Measurements from ENCODE around the gene AKR1D1. TPM values are rescaled to one million over a fixed set of nuclear protein-coding genes. Genes with fewer than 3 reads are reported as not detected.

Gene AKR1D1
- total and polyA plus RNA-seq, 2 of the 13 experiments (the other 11 are each of a cell fraction or from before 2014, with no cell fraction given): 6.9 to 37.0 TPM

- TF ChIP-seq HNF1A (IDR thresholded peaks at IDR 0.05; ENCODE audit: low read depth): peak; percentile 67
- TF ChIP-seq HNF1A (CRISPR knock-in tag; IDR thresholded peaks at IDR 0.05; ENCODE audit: borderline replicate concordance): peak; percentile 49; the same call in 1 of the 2 replicates
- TF ChIP-seq PRDM15 (CRISPR knock-in tag; IDR thresholded peaks at IDR 0.05): 0 out of 2 replicates have a peak, but pooled peaks have one; percentile 14
- no peak for TF ChIP-seq ZSCAN20 (CRISPR knock-in tag; IDR thresholded peaks at IDR 0.05; ENCODE audit: borderline replicate concordance)
- no peak for TF ChIP-seq SOX13 (IDR thresholded peaks at IDR 0.05)
- TF ChIP-seq SOX13 (CRISPR knock-in tag; conservative IDR thresholded peaks at IDR 0.05 in 1 of 2, IDR thresholded peaks at IDR 0.05 in 1 of 2): peak in 1 of 2 experiments; percentile 33; a peak in 1 of 4 replicates
- TF ChIP-seq NCOA2 (CRISPR knock-in tag; IDR thresholded peaks at IDR 0.05): no peak
- TF ChIP-seq CEBPB (IDR thresholded peaks at IDR 0.05; ENCODE audit: borderline replicate concordance, low read depth, low read length): peak; percentile 22; the same call in 1 of the 2 replicates
- peak; percentile 82 for TF ChIP-seq HNF4A (CRISPR knock-in tag; IDR thresholded peaks at IDR 0.05)
- TF ChIP-seq PHF8 (CRISPR knock-in tag; IDR thresholded peaks at IDR 0.05): no peak
- TF ChIP-seq ZXDC (CRISPR knock-in tag; IDR thresholded peaks at IDR 0.05): no peak
- TF ChIP-seq STAT6 (CRISPR knock-in tag; IDR thresholded peaks at IDR 0.05; ENCODE audit: borderline replicate concordance): 0 out of 2 replicates have a peak, but pooled peaks have one; percentile 57
- TF ChIP-seq ZNF780A (CRISPR knock-in tag; IDR thresholded peaks at IDR 0.05): no peak
These were observed 8.5 kb upstream of the AKR1D1 start (continued) for GRCh38 chr7:138067774-138068173.

Measured in HepG2 (cell line).